ENCODE results near the gene ATXN7L2.

ATXN7L2 gene

DNA sequence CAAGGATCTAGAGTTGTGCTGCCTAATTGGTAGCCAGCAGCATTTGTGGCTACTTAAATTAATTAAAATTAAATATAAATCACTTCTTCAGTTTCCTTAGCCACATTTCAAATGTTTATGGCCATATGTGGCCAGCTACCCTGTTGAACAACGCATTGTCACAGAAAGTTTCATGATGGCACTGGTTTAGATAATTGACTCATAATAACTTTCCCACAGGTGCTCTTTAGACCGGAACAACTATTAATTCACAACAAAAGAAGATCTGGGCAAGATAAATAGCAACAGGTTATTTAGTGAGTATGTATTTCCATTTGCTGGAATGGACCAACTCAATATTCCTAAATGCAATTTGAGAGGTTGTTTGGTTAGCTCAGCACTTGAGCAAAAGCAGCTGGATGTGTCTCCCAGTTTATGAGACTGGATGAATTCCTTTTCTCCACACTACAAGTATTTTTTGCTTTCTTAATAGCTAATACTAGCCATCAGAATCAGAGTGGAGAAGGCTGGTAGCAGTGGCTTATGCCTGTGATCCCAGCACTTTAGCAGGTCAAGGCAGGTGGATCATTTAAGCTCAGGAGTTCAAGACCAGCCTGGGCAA is 29.5 kb downstream of the ATXN7L2 start:
- no peak for DNase-seq
- in situ Hi-C loops (cut with HindIII; ENCODE audit: low pct_ligation_motif_present, low pct_unique_long_range_greater_than_20kb, low sequenced_read_pairs): no loop called here

DNA sequence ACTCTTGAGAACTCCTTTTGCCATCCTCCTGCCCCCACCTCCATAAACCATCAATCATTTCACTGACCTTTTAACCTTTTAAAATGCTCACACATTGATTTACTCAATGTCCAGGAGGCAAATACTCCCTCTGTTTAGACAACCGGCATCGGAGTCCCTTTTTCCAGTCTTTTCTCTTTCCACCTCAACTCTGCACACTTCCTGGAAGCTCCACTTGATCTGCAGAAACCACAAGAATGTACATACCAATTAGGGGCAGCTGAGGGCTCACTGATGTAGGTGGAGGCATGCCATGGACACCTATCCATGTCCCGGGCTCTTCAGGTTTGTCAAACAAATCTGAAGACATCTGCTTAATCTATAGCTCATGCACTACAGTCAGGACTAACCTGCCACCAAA is 31.1 kb downstream of the ATXN7L2 start:
- in situ Hi-C loops (cut with HindIII; ENCODE audit: low pct_ligation_motif_present, low pct_unique_long_range_greater_than_20kb, low sequenced_read_pairs): no loop called here
- DNase-seq: no peak

DNA sequence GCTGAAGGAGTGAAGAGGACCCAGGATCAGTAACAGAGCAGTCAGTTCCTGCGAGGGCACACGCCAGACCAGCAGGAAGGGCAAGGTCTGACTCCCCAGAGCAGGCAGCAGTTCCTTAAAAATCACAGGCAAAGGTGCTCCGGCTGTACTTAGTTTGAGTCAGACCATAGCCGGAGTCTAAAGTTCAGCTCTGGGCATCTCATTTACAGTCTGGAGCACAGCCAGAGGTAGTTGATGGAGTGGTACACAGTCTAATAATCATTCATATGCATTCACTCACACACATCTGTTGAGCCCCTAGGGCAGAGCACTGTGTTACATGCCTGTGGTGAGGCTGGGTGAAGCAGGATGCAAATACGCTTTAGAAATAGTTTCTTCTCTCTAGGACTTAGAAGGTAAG is 33.2 kb downstream of the ATXN7L2 start:
- no peak for DNase-seq
- in situ Hi-C loops (cut with HindIII; ENCODE audit: low pct_ligation_motif_present, low pct_unique_long_range_greater_than_20kb, low sequenced_read_pairs): no loop called here

DNA sequence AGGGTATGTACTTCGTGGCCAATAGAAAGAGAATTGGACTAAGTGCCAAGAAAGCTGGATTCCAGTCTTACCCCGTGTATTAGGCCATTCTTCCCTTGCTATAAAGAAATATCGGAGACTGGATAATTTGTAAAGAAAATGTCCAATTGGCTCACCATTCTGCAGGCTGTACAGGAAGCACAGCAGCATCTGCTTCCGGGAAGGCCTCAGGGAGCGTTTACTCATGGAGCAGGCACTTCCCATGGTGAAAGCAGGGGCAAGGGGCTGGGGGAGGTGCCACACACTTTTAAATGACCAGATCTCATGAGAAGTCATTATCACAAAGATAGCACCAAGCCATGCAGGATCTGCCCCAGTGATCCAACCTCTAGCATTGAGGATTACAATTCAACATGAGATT is 33.6 kb downstream of the ATXN7L2 start:
- in situ Hi-C loops (cut with HindIII; ENCODE audit: low pct_ligation_motif_present, low pct_unique_long_range_greater_than_20kb, low sequenced_read_pairs): no loop called here
- DNase-seq: no peak

GRCh38 chr1:109521002-109521951 is 37.6 kb downstream of the ATXN7L2 start:
- in situ Hi-C loops (cut with HindIII; ENCODE audit: low pct_ligation_motif_present, low pct_unique_long_range_greater_than_20kb, low sequenced_read_pairs): no loop called here
- DNase-seq: no peak

GRCh38 chr1:109522026-109522425 is 38.3 kb downstream of the ATXN7L2 start:
- in situ Hi-C loops (cut with HindIII; ENCODE audit: low pct_ligation_motif_present, low pct_unique_long_range_greater_than_20kb, low sequenced_read_pairs): no loop called here
- no peak for DNase-seq

DNA sequence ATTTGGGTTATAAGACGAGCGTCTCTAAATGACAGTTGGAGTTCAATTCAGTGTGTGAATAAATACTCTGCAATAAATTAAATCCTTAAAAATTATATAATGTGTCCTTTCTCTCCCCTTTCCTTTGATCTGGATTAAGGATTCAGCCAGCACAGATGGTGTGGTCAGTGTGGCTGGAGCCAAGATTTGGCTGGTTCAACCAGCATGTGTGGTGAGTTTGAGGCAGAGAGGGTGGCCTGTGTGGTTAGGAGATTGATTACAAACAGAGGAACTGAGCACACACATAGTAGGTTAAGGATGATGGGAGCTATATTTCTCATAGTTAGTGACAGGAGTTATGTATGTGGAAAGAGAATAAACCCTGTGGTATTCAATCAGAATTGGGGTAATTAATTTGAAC is 40.0 kb downstream of the ATXN7L2 start:
- in situ Hi-C loops (cut with HindIII; ENCODE audit: low pct_ligation_motif_present, low pct_unique_long_range_greater_than_20kb, low sequenced_read_pairs): no loop called here
- DNase-seq: no peak

- in situ Hi-C loops (cut with HindIII; ENCODE audit: low pct_ligation_motif_present, low pct_unique_long_range_greater_than_20kb, low sequenced_read_pairs): no loop called here
- DNase-seq: no peak
Observed at GRCh38 chr1:109527098-109527811, 43.5 kb downstream of the ATXN7L2 start.

DNA sequence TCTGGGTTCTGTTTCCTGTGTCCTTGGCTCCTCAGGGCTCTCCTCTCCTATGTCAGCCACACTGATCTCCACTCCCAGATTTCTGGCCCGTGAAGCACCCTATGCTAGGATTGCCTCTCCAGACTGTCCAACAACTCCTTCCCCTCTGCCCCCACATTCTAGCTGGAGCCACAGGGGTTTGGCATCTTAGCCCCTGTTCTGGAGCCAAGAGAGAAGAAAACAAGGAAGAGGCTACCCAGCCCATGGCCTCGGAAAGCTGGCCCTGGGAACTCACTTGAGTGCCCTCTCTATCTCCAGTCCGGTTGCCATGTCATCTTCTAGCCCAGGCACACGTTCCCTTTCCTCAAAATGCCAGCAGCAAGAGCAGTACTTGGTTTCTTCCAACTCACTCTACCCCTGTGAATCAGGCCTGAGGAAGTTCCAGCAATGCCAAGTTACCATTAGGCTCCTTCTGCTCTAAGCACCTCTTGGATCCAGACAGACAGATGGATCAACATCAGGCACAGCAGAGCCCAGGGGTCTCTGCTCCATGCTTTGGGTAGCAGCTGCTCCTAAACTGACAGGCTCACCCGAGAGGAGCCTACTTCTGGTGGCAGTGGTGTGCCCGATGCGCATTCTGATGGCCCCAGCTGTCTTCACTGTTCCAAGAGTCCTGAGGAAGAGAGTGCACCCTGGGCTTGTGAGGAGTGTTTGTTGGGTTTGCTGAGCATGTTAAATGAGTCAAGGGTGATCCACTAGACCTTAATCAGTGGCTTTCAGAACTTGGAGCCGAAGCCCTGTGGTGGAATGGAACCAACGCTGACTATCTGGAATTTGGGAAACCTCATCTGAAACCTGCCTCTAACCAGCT is 44.4 kb downstream of the ATXN7L2 start:
- DNase-seq: no peak
- in situ Hi-C loops (cut with HindIII; ENCODE audit: low pct_ligation_motif_present, low pct_unique_long_range_greater_than_20kb, low sequenced_read_pairs): no loop called here

GRCh38 chr1:109528712-109529111 is 45.0 kb downstream of the ATXN7L2 start:
- in situ Hi-C loops (cut with HindIII; ENCODE audit: low pct_ligation_motif_present, low pct_unique_long_range_greater_than_20kb, low sequenced_read_pairs): no loop called here
- no peak for DNase-seq

- in situ Hi-C loops (cut with HindIII; ENCODE audit: low pct_ligation_motif_present, low pct_unique_long_range_greater_than_20kb, low sequenced_read_pairs): no loop called here
- DNase-seq: no peak
Observed at GRCh38 chr1:109529881-109530456, 46.3 kb downstream of the ATXN7L2 start.

DNA sequence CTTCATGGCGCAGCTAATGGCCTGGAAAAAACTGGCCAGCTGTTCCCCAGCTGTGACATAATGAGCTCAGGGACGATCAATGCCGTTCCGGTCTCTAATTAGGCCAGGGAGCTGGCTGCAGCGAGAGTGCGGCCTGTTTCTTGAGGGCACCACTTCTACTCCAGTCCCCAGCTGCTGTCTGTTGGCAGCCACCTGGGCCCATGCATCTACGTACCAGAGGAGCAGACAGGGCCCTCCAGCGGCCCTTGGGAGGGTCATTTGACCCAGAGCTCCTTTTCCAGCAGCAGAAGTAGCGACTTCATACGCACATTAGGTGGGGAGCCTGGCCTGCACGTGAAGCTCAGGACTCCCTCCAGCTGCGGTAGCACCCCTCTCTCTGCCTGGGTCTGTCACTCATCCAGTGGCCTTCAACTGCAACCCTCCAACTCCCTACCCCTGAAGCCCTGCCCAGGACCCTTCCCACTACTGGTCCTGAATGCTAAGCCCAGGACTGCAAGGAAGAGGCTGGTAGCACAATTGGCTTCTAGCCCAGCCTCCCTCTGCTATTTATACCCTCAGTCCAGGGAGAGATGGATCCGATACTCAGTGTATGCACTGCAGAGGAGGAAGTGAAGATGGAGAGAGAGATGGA is 46.9 kb downstream of the ATXN7L2 start:
- DNase-seq: no peak
- in situ Hi-C loops (cut with HindIII; ENCODE audit: low pct_ligation_motif_present, low pct_unique_long_range_greater_than_20kb, low sequenced_read_pairs): no loop called here

DNA sequence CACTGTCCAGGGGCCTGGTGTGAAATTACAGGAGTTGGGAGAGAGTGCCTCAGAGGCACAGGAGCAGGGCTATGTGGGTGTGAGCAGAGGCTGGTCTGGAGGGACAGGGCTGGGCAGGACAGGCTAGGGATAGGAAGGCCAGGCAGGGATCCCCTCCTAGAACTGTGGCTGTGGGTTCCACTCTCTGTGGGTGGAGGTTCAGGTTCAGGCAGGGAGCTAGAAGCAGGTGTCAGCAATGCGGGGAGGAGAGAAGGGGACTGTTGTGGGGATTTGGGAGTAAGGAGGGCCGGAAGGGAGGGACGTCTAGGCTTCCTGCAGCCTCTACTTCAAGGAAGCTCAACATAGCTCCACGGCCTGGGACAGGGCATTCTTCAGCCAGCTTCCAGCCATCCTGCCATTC is 47.7 kb downstream of the ATXN7L2 start:
- in situ Hi-C loops (cut with HindIII; ENCODE audit: low pct_ligation_motif_present, low pct_unique_long_range_greater_than_20kb, low sequenced_read_pairs): no loop called here
- no peak for DNase-seq

DNA sequence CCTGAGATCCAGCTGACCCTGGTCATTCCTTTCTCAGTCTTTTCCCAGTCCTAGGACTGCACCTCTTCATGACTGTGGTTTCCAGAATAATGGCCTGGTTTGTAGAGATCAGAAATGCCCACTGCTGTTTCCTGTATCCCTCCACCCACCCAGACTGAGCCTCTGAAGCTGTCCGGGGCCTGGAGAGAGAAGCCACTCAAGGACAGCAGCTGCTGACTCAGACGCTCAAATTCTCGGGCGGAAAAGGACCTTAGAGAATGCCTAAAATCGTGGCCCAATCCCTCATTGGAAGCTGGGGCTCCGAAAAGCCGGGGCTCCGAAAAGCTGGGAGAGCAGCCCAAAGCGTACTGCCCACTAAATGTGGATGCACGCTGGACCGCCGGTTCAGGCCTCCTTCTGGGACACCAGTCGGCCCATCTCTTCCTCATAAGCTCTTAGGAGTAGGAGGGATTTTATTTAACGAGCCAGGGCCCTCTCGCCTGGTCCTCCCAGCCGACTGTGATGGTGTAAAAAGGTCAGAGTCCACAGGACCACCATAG is 48.2 kb downstream of the ATXN7L2 start:
- in situ Hi-C loops (cut with HindIII; ENCODE audit: low pct_ligation_motif_present, low pct_unique_long_range_greater_than_20kb, low sequenced_read_pairs): no loop called here
- DNase-seq: no peak

GRCh38 chr1:109532365-109533136 is 48.8 kb downstream of the ATXN7L2 start:
- peak; percentile 75 for DNase-seq
- in situ Hi-C loops (cut with HindIII; ENCODE audit: low pct_ligation_motif_present, low pct_unique_long_range_greater_than_20kb, low sequenced_read_pairs): no loop called here

- in situ Hi-C loops (cut with HindIII; ENCODE audit: low pct_ligation_motif_present, low pct_unique_long_range_greater_than_20kb, low sequenced_read_pairs): no loop called here
- DNase-seq: no peak
Observed at GRCh38 chr1:109534307-109534858, 50.7 kb downstream of the ATXN7L2 start.

DNA sequence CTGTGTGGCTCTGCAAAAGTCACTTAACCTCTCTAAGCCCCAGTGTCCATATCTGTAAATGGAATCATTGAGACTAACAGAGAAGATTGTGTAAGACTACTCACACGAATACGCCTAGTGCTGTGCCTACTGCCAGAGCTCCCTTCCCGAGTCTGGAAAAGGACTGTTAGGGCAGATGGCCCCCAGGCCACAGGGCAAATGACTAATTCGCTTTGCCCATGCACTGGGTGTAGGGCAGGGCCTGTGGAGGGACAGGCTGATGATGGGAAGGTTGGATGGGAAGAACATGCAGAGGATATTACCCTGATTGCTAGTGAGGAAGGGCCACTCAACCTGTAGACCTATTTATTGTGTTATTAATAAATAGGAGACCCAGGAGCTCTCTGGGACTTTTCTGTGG is 51.8 kb downstream of the ATXN7L2 start:
- DNase-seq: no peak
- in situ Hi-C loops (cut with HindIII; ENCODE audit: low pct_ligation_motif_present, low pct_unique_long_range_greater_than_20kb, low sequenced_read_pairs): no loop called here
